HepG2 (cell line): ENCODE measurements around the gene TRPV2. TPM values are rescaled to one million over a fixed set of nuclear protein-coding genes. Genes with fewer than 3 reads are reported as not detected.

ENCODE experiments used
- DZIP1 ChIP-seq: sonication (generic); formaldehyde crosslinking; IDR thresholded peaks from 2 replicates; pipeline ENCODE4 v1.5.0; 2020; ENCODE audit warnings: mild to moderate bottlenecking, missing genetic modification reagents
- HMGXB4 ChIP-seq, 2 experiments: sonication (generic) in 1 of 2; formaldehyde crosslinking in 1 of 2; IDR thresholded peaks; 2 replicates each; pipeline versions ENCODE4 v1.4.0 to v1.6.1; 2018 to 2020; ENCODE audit warnings: missing genetic modification reagents in 2 of 2, borderline replicate concordance in 1 of 2, low read depth in 1 of 2, mild to moderate bottlenecking in 1 of 2, missing biosample characterization in 1 of 2
- HNRNPL ChIP-seq: fragments of 200-400 bp; formaldehyde crosslinking; IDR thresholded peaks from 2 replicates; pipeline ENCODE4 v1.6.1; 2017; ENCODE audit warnings: mild to moderate bottlenecking, low read depth, low read length
- JUN ChIP-seq: sonication (generic); formaldehyde crosslinking; IDR thresholded peaks from 2 replicates; pipeline ENCODE4 v1.4.0; 2020; ENCODE audit warnings: mild to moderate bottlenecking, missing genetic modification reagents
- KLF16 ChIP-seq, 2 experiments: sonication (generic) in 1 of 2; formaldehyde crosslinking in 1 of 2; IDR thresholded peaks; 2 replicates each; pipeline versions ENCODE4 v1.6.1 to v1.8.0; 2016 to 2023; ENCODE audit warnings: missing genetic modification reagents in 2 of 2, missing compliant biosample characterization in 1 of 2
- POGZ ChIP-seq: sonication (generic); formaldehyde crosslinking; IDR thresholded peaks from 2 replicates; pipeline ENCODE4 v1.4.0; 2020; ENCODE audit warnings: mild to moderate bottlenecking, missing genetic modification reagents
- XRCC5 ChIP-seq: fragments of 200-400 bp; formaldehyde crosslinking; optimal IDR thresholded peaks from 2 replicates; pipeline ENCODE3; 2017; ENCODE audit warnings: mild to moderate bottlenecking, low read length
- ZBTB14 ChIP-seq: sonication (generic); formaldehyde crosslinking; IDR thresholded peaks from 2 replicates; pipeline ENCODE4 v1.4.0; 2020; ENCODE audit warnings: missing genetic modification reagents
- ZBTB38 ChIP-seq: sonication (generic); formaldehyde crosslinking; IDR thresholded peaks from 2 replicates; pipeline ENCODE4 v1.5.1; 2020; ENCODE audit warnings: mild to moderate bottlenecking, missing genetic modification reagents
- ZFP36L1 ChIP-seq: sonication (generic); formaldehyde crosslinking; IDR thresholded peaks from 2 replicates; pipeline ENCODE4 v1.8.0; 2022; ENCODE audit warnings: mild to moderate bottlenecking, missing genetic modification reagents, moderate library complexity
- ZFP41 ChIP-seq: sonication (generic); formaldehyde crosslinking; IDR thresholded peaks from 2 replicates; pipeline ENCODE4 v1.4.0; 2020; ENCODE audit warnings: mild to moderate bottlenecking, missing genetic modification reagents, borderline replicate concordance
- ZFP90 ChIP-seq: sonication (generic); formaldehyde crosslinking; IDR thresholded peaks from 2 replicates; pipeline ENCODE4 v1.8.0; 2022; ENCODE audit warnings: missing genetic modification reagents, mild to moderate bottlenecking, inconsistent platforms, borderline replicate concordance
- ZNF441 ChIP-seq: sonication (generic); formaldehyde crosslinking; IDR thresholded peaks from 2 replicates; pipeline ENCODE4 v1.7.0; 2021; ENCODE audit warnings: missing genetic modification reagents, borderline replicate concordance
- ZNF569 ChIP-seq: sonication (generic); formaldehyde crosslinking; IDR thresholded peaks from 2 replicates; pipeline ENCODE4 v1.5.0; 2020; ENCODE audit warnings: mild to moderate bottlenecking, missing genetic modification reagents, moderate library complexity, borderline replicate concordance
- ZNF609 ChIP-seq: sonication (generic); formaldehyde crosslinking; IDR thresholded peaks from 2 replicates; pipeline ENCODE4 v1.4.0; 2020; ENCODE audit warnings: mild to moderate bottlenecking, missing genetic modification reagents, borderline replicate concordance
- polyA plus RNA-seq, 8 experiments: library from polyadenylated mRNA; depleted of rRNA in 3 of 8; stranded (reverse) in 7 of 8; unstranded in 1 of 8; fragments of >200 nt; fragmentation: Illumina TruSeq in 4 of 8; extraction: Trizol in 4 of 8; gene quantifications; 2 replicates each; pipeline versions ENCODE4 v1.2.1 to v1.2.3, GENCODE V29; 2011 to 2016; ENCODE audit warnings: low read depth in 4 of 8, missing spikeins in 1 of 8, mixed read lengths in 1 of 8; ENCODE audit not compliant: insufficient read depth in 1 of 8
- total RNA-seq, 5 experiments: library from RNA; depleted of rRNA; stranded (reverse); fragments of >200 nt; fragmentation: Illumina TruSeq; extraction: Trizol; gene quantifications; 2 replicates each; pipeline ENCODE4 v1.2.3, GENCODE V29; 2016; ENCODE audit warnings: low read depth in 1 of 5

Gene TRPV2
- total and polyA plus RNA-seq, 2 of the 13 experiments (the other 11 are each of a cell fraction or from before 2014, with no cell fraction given), result 13.6 to 21.3 TPM

- TF ChIP-seq ZBTB14 (CRISPR knock-in tag), result no peak
- TF ChIP-seq ZNF441, result no peak
- TF ChIP-seq JUN, result no peak
- no peak for TF ChIP-seq ZNF609 (CRISPR knock-in tag)
- no peak for TF ChIP-seq ZBTB38 (CRISPR knock-in tag)
- TF ChIP-seq POGZ (CRISPR knock-in tag), result no peak
- TF ChIP-seq ZNF569 (CRISPR knock-in tag), result no peak
- no peak; a peak in 1 of 4 replicates for TF ChIP-seq KLF16 (CRISPR knock-in tag; IDR thresholded peaks at IDR 0.05)
- no peak for TF ChIP-seq DZIP1 (CRISPR knock-in tag)
- TF ChIP-seq ZFP90, result no peak
- no peak for TF ChIP-seq ZFP36L1 (CRISPR knock-in tag)
- TF ChIP-seq HMGXB4 (CRISPR knock-in tag; IDR thresholded peaks at IDR 0.05; ENCODE audit: borderline replicate concordance in 1 of 2, low read depth in 1 of 2), result peak in 1 of 2 experiments; percentile 21; a peak in 1 of 4 replicates
- TF ChIP-seq HNRNPL, result no peak
- TF ChIP-seq ZFP41 (CRISPR knock-in tag), result no peak
- no peak for TF ChIP-seq XRCC5
Measured at GRCh38 chr17:16439811-16440351, 24.5 kb downstream of the TRPV2 start (continued).
